GM12878 (cell line): ENCODE results near the gene PHACTR3. TPM values are rescaled to one million over a fixed set of nuclear protein-coding genes. Genes with fewer than 3 reads are reported as not detected.

Source experiments
- ATAC-seq: fragments of 200-7000 bp; cut with Tn5 transposase; 3 replicates; pipeline ENCODE4 v1.9.1; 2020; ENCODE audit warnings: mild to moderate bottlenecking, moderate library complexity
- BruUV-seq: library from RNA; stranded (reverse); fragments of 400-500 nt; replicated peaks from 2 replicates; lab custom pipeline; 2021; lab: Mats Ljungman, UMichigan
- CTCF ChIA-PET: fragments of 300-600 bp; sonication (Branson Sonifier 250); formaldehyde crosslinking; extraction: SDS; loops from one replicate; lab custom pipeline; 2021; ENCODE audit warnings: inconsistent platforms; lab: Yijun Ruan, JAX
- POLR2A ChIA-PET: fragments of 350-600 bp; formaldehyde crosslinking; extraction: SDS; loops from one replicate; lab custom pipeline; 2021; ENCODE audit warnings: inconsistent platforms; lab: Charles Lee
- RAD21 ChIA-PET: fragments of 300-600 bp; sonication (Branson Sonifier 250); formaldehyde crosslinking; loops from one replicate; lab custom pipeline; 2023; ENCODE audit warnings: antibody characterized with exemption; ENCODE audit not compliant: unreplicated experiment; lab: Charles Lee
- SMC1A ChIA-PET: fragments of 300-600 bp; sonication (Branson Sonifier 250); formaldehyde crosslinking; loops from one replicate; lab custom pipeline; 2023; ENCODE audit not compliant: unreplicated experiment, uncharacterized antibody; lab: Charles Lee
- DNase-seq: peaks from one replicate; pipeline ENCODE4 v3.0.0-alpha.2; 2011; ENCODE audit warnings: low read depth, low spot score
- FAIRE-seq: peaks from 3 replicates; lab custom pipeline; 2011; peaks lifted over from hg19 to GRCh38; lab: Jason Lieb, UNC
- H2AFZ ChIP-seq: 2 replicates; pipeline ENCODE4 v1.6.0; 2011; ENCODE audit warnings: low read depth, low read length, control low read depth; ENCODE audit not compliant: control insufficient read depth
- H3K27ac ChIP-seq: 2 replicates; pipeline ENCODE4 v1.5.1; 2011; ENCODE audit warnings: control low read depth; ENCODE audit not compliant: control insufficient read depth, insufficient read depth
- H3K27me3 ChIP-seq, 2 experiments: replicated peaks in 1 of 2; 2 replicates each; pipeline versions ENCODE4 v1.6.0 to v1.6.1; 2011; ENCODE audit warnings: low read length in 1 of 2; ENCODE audit not compliant: control insufficient read depth in 2 of 2, insufficient read depth in 2 of 2
- H3K36me3 ChIP-seq, 2 experiments: 2 replicates each; pipeline ENCODE4 v1.5.1; 2011; ENCODE audit warnings: low read length in 1 of 2; ENCODE audit not compliant: control insufficient read depth in 2 of 2, insufficient read depth in 2 of 2
- H3K4me1 ChIP-seq: 2 replicates; pipeline ENCODE4 v1.6.1; 2011; ENCODE audit warnings: mild to moderate bottlenecking, low read length, moderate library complexity, mixed read lengths; ENCODE audit not compliant: control insufficient read depth, insufficient read depth
- H3K4me2 ChIP-seq: 2 replicates; pipeline ENCODE4 v1.6.0; 2011; ENCODE audit warnings: control low read depth; ENCODE audit not compliant: control insufficient read depth, insufficient read depth
- H3K4me3 ChIP-seq: fragments of 200-600 bp; sonication (generic); 2 replicates; pipeline ENCODE4 v1.5.1; 2016
- H3K79me2 ChIP-seq: 2 replicates; pipeline ENCODE4 v1.6.0; 2011; ENCODE audit warnings: low read length; ENCODE audit not compliant: control insufficient read depth, insufficient read depth
- H3K9ac ChIP-seq: 2 replicates; pipeline ENCODE4 v1.8.0; 2011; ENCODE audit warnings: low read length, control low read depth, mixed read lengths; ENCODE audit not compliant: control insufficient read depth, insufficient read depth
- H3K9me3 ChIP-seq: replicated peaks from 3 replicates; pipeline ENCODE4 v1.5.1; 2011; ENCODE audit warnings: mild to moderate bottlenecking, low read length; ENCODE audit not compliant: control insufficient read depth, insufficient read depth
- H4K20me1 ChIP-seq: 2 replicates; pipeline ENCODE4 v1.6.0; 2011; ENCODE audit not compliant: control insufficient read depth, insufficient read depth
- BCL11A ChIP-seq: IDR thresholded peaks from 2 replicates; pipeline ENCODE4 v1.6.1; 2011; ENCODE audit warnings: low read depth, low read length
- CTCF ChIP-seq, 3 experiments: IDR thresholded peaks in 2 of 3; conservative IDR thresholded peaks in 1 of 3; 2 replicates each; pipeline ENCODE4 v1.5.1; 2011; ENCODE audit warnings: low read depth in 3 of 3, low read length in 3 of 3, mild to moderate bottlenecking in 3 of 3, control low read depth in 2 of 3, moderate library complexity in 2 of 3, inconsistent platforms in 1 of 3, mixed read lengths in 1 of 3; ENCODE audit not compliant: control insufficient read depth in 2 of 3, insufficient read depth in 1 of 3; ENCODE audit errors: extremely low read depth in 1 of 3
- EP300 ChIP-seq, 2 experiments: fragments of 150-350 bp in 1 of 2; IDR thresholded peaks; 2 replicates each; pipeline ENCODE4 v1.6.1; 2011 to 2012; ENCODE audit warnings: low read depth in 2 of 2, low read length in 2 of 2, borderline replicate concordance in 1 of 2, improper control_type of control experiment in 1 of 2, inconsistent platforms in 1 of 2; ENCODE audit not compliant: control insufficient read depth in 1 of 2
- EZH2 ChIP-seq: IDR thresholded peaks from 2 replicates; pipeline ENCODE4 v1.6.1; 2012; ENCODE audit warnings: low read depth, mild to moderate bottlenecking, control low read depth, inconsistent platforms, low read length, borderline replicate concordance; ENCODE audit not compliant: control insufficient read depth
- SP1 ChIP-seq: IDR thresholded peaks from one replicate; pipeline ENCODE4 v1.6.1; 2011; ENCODE audit warnings: low read depth, low read length
- SPI1 ChIP-seq: IDR thresholded peaks from 2 replicates; pipeline ENCODE4 v1.6.1; 2011; ENCODE audit warnings: low read depth, mild to moderate bottlenecking, low read length, moderate library complexity, borderline replicate concordance; ENCODE audit not compliant: insufficient read depth
- TAF1 ChIP-seq: IDR thresholded peaks from 2 replicates; pipeline ENCODE4 v1.6.1; 2011; ENCODE audit warnings: mild to moderate bottlenecking, low read depth, low read length, borderline replicate concordance
- WRNIP1 ChIP-seq: IDR thresholded peaks from 2 replicates; pipeline ENCODE4 v1.6.1; 2011; ENCODE audit warnings: low read depth, low read length, improper control_type of control experiment, borderline replicate concordance
- ZNF274 ChIP-seq: IDR thresholded peaks from one replicate; pipeline ENCODE4 v1.8.0; 2011; ENCODE audit not compliant: insufficient read length, insufficient read depth
- WGBS: methylation state at CpG from one replicate; pipeline ENCODE4 v1.1.6; 2016; ENCODE audit warnings: low lambda C conversion rate; ENCODE audit not compliant: insufficient replicate concordance, insufficient coverage; ENCODE audit errors: missing lambda C conversion rate; 5-methylcytosine and 5-hydroxymethylcytosine counted together
- in situ Hi-C: fragments of 300-500 bp; cut with MboI; formaldehyde crosslinking; loops from 9 replicates; pipeline ENCODE4 v1.14.3; 2018; ENCODE audit warnings: mixed read lengths
- intact Hi-C: fragments of 100-400 bp; cut with micrococcal nuclease; formaldehyde crosslinking; loops from one replicate; pipeline ENCODE4 v1.14.2; 2022; ENCODE audit not compliant: unreplicated experiment
- polyA plus RNA-seq, 11 experiments: library from polyadenylated mRNA; depleted of rRNA in 4 of 11; unstranded in 6 of 11; stranded (reverse) in 5 of 11; fragments of >200 nt; fragmentation: Nextera tagmentation in 4 of 11; fragmentation: Illumina TruSeq in 1 of 11; extraction: Ambion mirVana in 4 of 11; extraction: Trizol in 1 of 11; gene quantifications; 1 replicate in 1 of 11; 2 replicates in 10 of 11; pipeline versions ENCODE4 v1.2.1 to v1.2.3, GENCODE V29; 2011 to 2016; ENCODE audit warnings: inconsistent platforms in 2 of 11, missing spikeins in 2 of 11, low read depth in 1 of 11
- total RNA-seq, 4 experiments: library from RNA; depleted of rRNA in 3 of 4; stranded (reverse); fragments of >200 nt in 3 of 4; fragmentation: Illumina TruSeq in 1 of 4; extraction: Trizol in 1 of 4; gene quantifications; 2 replicates each; pipeline versions ENCODE4 v1.2.1 to v1.2.3, GENCODE V29; 2013 to 2021

PHACTR3 gene
- total and polyA plus RNA-seq, 10 of the 15 experiments (the other 5 are each of a cell fraction or from before 2014, with no cell fraction given), result 0.17 to 2.7 (median 0.27) TPM; not detected in 1

- POLR2A ChIA-PET, result no interaction called here
- in situ Hi-C loops, result no loop called here
- CTCF ChIA-PET, result no interaction called here
- ATAC-seq, result no peak
- RAD21 ChIA-PET, result no interaction called here
- H3K4me2 ChIP-seq, result no peak overlapping the region
- SMC1A ChIA-PET, result no interaction called here
- no peak for TF ChIP-seq EP300 (IDR thresholded peaks at IDR 0.05; ENCODE audit: borderline replicate concordance in 1 of 2, control insufficient read depth in 1 of 2, low read depth in 2 of 2, low read length in 2 of 2)
- TF ChIP-seq SP1, result no peak
- TF ChIP-seq ZNF274, result no peak
- TF ChIP-seq CTCF (IDR thresholded peaks at IDR 0.05 in 2 of 3, conservative IDR thresholded peaks at IDR 0.05 in 1 of 3; ENCODE audit: control insufficient read depth in 2 of 3, extremely low read depth in 1 of 3, insufficient read depth in 1 of 3, low read depth in 3 of 3, low read length in 3 of 3), result no peak
- no peak for TF ChIP-seq SPI1
- no peak for TF ChIP-seq WRNIP1
- no peak for TF ChIP-seq BCL11A
- no peak for TF ChIP-seq TAF1
- no peak for TF ChIP-seq EZH2
- TF ChIP-seq, all 136 proteins: peak for 0
- H2AFZ ChIP-seq, result no peak overlapping the region
- no peak overlapping the region for H3K27ac ChIP-seq
- 0 out of 2 replicates have a peak, but pooled peaks cover 2% of the 10 kb centered on the region for H3K4me1 ChIP-seq
- no peak overlapping the region for H3K4me3 ChIP-seq
- H3K9ac ChIP-seq, result no peak overlapping the region
- H3K9me3 ChIP-seq, result no peaks in the 10 kb centered on the region
- H3K79me2 ChIP-seq, result no peaks in the 10 kb centered on the region
- no TSS peak for BruUV-seq
- intact Hi-C loops, result no loop called here
- DNase-seq (no peak), FAIRE-seq (no peak)
- WGBS, result 34% methylated on average over 10 of the region's 10 CpGs
- H4K20me1 ChIP-seq, result no peaks in the 10 kb centered on the region
- H3K27me3 ChIP-seq, result no peaks in the 10 kb centered on the region; a peak in 1 of 4 replicates
- H3K36me3 ChIP-seq, result no peaks in the 10 kb centered on the region
Measured at GRCh38 chr20:59568509-59569024, 35.8 kb upstream of the PHACTR3 start.
